Mesendoderm (in vitro differentiated cells): ENCODE measurements around the gene UBAC2.

Experiments used
- DNase-seq: peaks from one replicate; pipeline ENCODE4 v3.0.0; 2013
- H2AK5ac ChIP-seq: 2 replicates; pipeline ENCODE4 v1.6.1; 2013; ENCODE audit warnings: low read length, inconsistent platforms
- H2BK120ac ChIP-seq: 2 replicates; pipeline ENCODE4 v1.6.1; 2013; ENCODE audit warnings: low read depth, mild to moderate bottlenecking, low read length, moderate library complexity, mixed read lengths
- H2BK15ac ChIP-seq: replicated peaks from 2 replicates; pipeline ENCODE4 v1.6.1; 2013; ENCODE audit warnings: low read depth, mild to moderate bottlenecking, moderate library complexity
- H2BK5ac ChIP-seq: 2 replicates; pipeline ENCODE4 v1.6.1; 2013; ENCODE audit warnings: low read length, inconsistent platforms
- H3K18ac ChIP-seq: 2 replicates; pipeline ENCODE4 v1.6.1; 2013; ENCODE audit warnings: mild to moderate bottlenecking, low read length, mixed read lengths
- H3K23ac ChIP-seq: one replicate; pipeline ENCODE4 v1.6.1; 2013; ENCODE audit warnings: low read length
- H3K27ac ChIP-seq: 2 replicates; pipeline ENCODE4 v1.5.1; 2013; ENCODE audit warnings: low read depth, mild to moderate bottlenecking, inconsistent platforms, low read length, moderate library complexity
- H3K27me3 ChIP-seq: 2 replicates; pipeline ENCODE4 v1.6.1; 2013; ENCODE audit warnings: low read length, control low read depth, mild to moderate bottlenecking, inconsistent platforms; ENCODE audit not compliant: insufficient read depth, poor library complexity
- H3K36me3 ChIP-seq: 2 replicates; pipeline ENCODE4 v1.6.1; 2013; ENCODE audit warnings: low read length, inconsistent platforms; ENCODE audit not compliant: control insufficient read depth, insufficient read depth
- H3K4ac ChIP-seq: one replicate; pipeline ENCODE4 v1.6.1; 2013; ENCODE audit warnings: low read depth, mild to moderate bottlenecking, low read length, moderate library complexity
- H3K4me1 ChIP-seq: 2 replicates; pipeline ENCODE4 v1.6.1; 2013; ENCODE audit warnings: low read depth, low read length, inconsistent platforms; ENCODE audit not compliant: control insufficient read depth
- H3K4me2 ChIP-seq: 2 replicates; pipeline ENCODE4 v1.6.1; 2013; ENCODE audit warnings: low read length
- H3K4me3 ChIP-seq: 2 replicates; pipeline ENCODE4 v1.5.1; 2013; ENCODE audit warnings: mild to moderate bottlenecking, low read length
- H3K56ac ChIP-seq: one replicate; pipeline ENCODE4 v1.6.1; 2013; ENCODE audit warnings: low read length
- H3K79me1 ChIP-seq: 2 replicates; pipeline ENCODE4 v1.6.1; 2013; ENCODE audit warnings: low read length, inconsistent platforms
- H3K79me2 ChIP-seq: 2 replicates; pipeline ENCODE4 v1.6.1; 2013; ENCODE audit warnings: mild to moderate bottlenecking, low read length; ENCODE audit not compliant: control insufficient read depth, insufficient read depth
- H3K9ac ChIP-seq: 2 replicates; pipeline ENCODE4 v1.6.1; 2013; ENCODE audit warnings: low read length, inconsistent platforms
- H4K5ac ChIP-seq: one replicate; pipeline ENCODE4 v1.6.1; 2013; ENCODE audit warnings: low read length
- H4K8ac ChIP-seq: one replicate; pipeline ENCODE4 v1.6.1; 2013; ENCODE audit warnings: low read depth, mild to moderate bottlenecking, control low read depth, low read length, moderate library complexity
- WGBS: extraction: QIAGEN DNeasy Blood & Tissue Kit; methylation state at CpG from one replicate; pipeline ENCODE4 v1.1.7; 2013; ENCODE audit warnings: low lambda C conversion rate, missing lambda C conversion rate; ENCODE audit not compliant: insufficient coverage; ENCODE audit errors: extremely low coverage; 5-methylcytosine and 5-hydroxymethylcytosine counted together

Gene UBAC2

DNA sequence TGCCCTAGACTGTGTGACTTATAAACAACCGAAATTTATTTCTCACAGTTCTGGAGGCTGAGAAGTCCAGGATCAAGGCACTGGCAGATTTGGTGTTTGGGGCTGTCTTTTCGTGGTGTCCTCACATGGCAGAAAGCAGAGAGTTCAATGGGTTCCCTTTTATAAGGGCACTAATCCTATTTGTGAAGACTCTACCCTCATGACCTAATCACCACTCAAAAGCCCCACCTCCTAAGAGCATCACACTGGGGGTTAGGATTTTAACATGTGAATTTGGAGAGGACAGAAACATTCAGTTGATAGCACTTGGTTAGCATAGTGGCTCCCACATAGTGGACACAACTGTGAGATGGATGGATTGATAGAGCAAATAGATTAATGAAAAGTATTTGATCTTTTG lies 79.0 kb downstream of the UBAC2 start:
- no peak overlapping the region for H2BK5ac ChIP-seq

DNA sequence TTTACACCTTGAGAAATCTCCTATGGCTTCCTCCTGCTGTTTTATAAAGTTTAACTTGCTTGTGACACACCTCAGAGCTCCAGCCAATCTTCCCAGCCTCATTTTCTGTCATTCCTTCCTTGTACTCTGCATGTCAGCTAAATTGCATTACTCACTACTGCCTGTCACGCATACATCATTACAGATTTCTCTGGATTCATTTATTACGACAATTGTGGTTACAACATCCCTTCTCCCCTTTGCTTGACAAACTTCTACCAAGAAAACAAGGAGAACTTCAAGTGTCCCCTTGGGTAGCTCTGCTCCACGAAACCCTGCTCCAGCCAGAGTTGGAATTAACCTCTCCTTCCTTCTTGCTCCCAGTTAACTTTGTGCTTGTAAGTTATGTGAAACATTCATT lies 79.5 kb downstream of the UBAC2 start:
- H4K8ac ChIP-seq = no peak overlapping the region
- no peaks in the 10 kb centered on the region for H3K79me2 ChIP-seq
- H3K56ac ChIP-seq = no peak overlapping the region
- H3K23ac ChIP-seq = no peak overlapping the region
- H3K79me1 ChIP-seq = peaks cover 3% of the 10 kb centered on the region
- H4K5ac ChIP-seq = no peak overlapping the region
- H3K9ac ChIP-seq = no peak overlapping the region
- WGBS = no CpG with 5 or more reads among the region's 3 CpGs
- H2BK5ac ChIP-seq = no peak overlapping the region
- H3K27ac ChIP-seq = no peak overlapping the region
- no peak overlapping the region for H3K18ac ChIP-seq
- H3K27me3 ChIP-seq = no peaks in the 10 kb centered on the region
- no peak overlapping the region for H3K4me2 ChIP-seq
- no peak overlapping the region for H2AK5ac ChIP-seq
- H3K4me1 ChIP-seq = no peaks in the 10 kb centered on the region
- no peak for DNase-seq
- no peak overlapping the region for H3K4me3 ChIP-seq
- no peak overlapping the region for H2BK120ac ChIP-seq
- no peak overlapping the region for H3K4ac ChIP-seq
- H3K36me3 ChIP-seq = no peaks in the 10 kb centered on the region
- H2BK15ac ChIP-seq = no peak overlapping the region

More for the DNA sequence above, 79.0 kb downstream of the UBAC2 start:
- no peak overlapping the region for H3K4ac ChIP-seq
- no peak overlapping the region for H2BK15ac ChIP-seq
- H3K9ac ChIP-seq = no peak overlapping the region
- H3K4me3 ChIP-seq = no peak overlapping the region
- H3K27me3 ChIP-seq = no peaks in the 10 kb centered on the region
- no CpG with 5 or more reads among the region's 2 CpGs for WGBS
- H3K4me2 ChIP-seq = no peak overlapping the region
- H3K18ac ChIP-seq = no peak overlapping the region
- DNase-seq = no peak
- H3K23ac ChIP-seq = no peak overlapping the region
- no peak overlapping the region for H3K27ac ChIP-seq
- no peak overlapping the region for H2AK5ac ChIP-seq
- H4K5ac ChIP-seq = no peak overlapping the region
- H3K56ac ChIP-seq = no peak overlapping the region
- no peak overlapping the region for H4K8ac ChIP-seq
- no peaks in the 10 kb centered on the region for H3K79me2 ChIP-seq
- H3K36me3 ChIP-seq = no peaks in the 10 kb centered on the region
- peaks cover 3% of the 10 kb centered on the region for H3K79me1 ChIP-seq
- H2BK120ac ChIP-seq = no peak overlapping the region
- no peaks in the 10 kb centered on the region for H3K4me1 ChIP-seq

DNA sequence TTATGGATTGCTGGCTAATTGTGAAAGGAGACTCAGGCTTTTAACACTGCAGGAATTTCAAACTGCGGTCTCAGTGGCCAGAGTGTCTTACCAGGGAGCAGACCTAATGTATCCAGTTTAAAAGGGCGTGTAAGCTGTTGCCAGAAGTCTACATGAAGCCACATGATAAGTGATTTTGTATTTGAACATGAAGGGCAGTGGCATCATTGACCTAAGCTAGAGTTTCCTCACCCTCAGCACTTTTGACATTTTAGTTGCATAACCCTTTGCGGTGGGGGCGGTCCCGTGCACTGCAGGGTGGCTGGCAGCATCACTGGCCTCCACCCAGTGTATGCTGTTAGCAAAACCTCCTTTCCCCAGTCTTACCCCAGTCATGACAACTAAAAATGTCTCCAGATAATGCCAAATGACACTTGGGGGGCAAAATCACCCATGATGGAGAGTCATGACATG lies 81.2 kb downstream of the UBAC2 start:
- Histone ChIP-seq H3K56ac (no peak overlapping the region), H3K79me1 (peaks cover 6% of the 10 kb centered on the region), H4K8ac (no peak overlapping the region), H2AK5ac (no peak overlapping the region), H2BK120ac (no peak overlapping the region), H3K4me2 (no peak overlapping the region), H3K27me3 (no peaks in the 10 kb centered on the region), H3K36me3 (no peaks in the 10 kb centered on the region), H3K79me2 (no peaks in the 10 kb centered on the region), H2BK15ac (no peak overlapping the region), H3K9ac (no peak overlapping the region), H3K27ac (no peak overlapping the region), H3K4me3 (no peak overlapping the region), H4K5ac (no peak overlapping the region), H3K4me1 (no peaks in the 10 kb centered on the region), H2BK5ac (no peak overlapping the region), H3K18ac (no peak overlapping the region), H3K4ac (no peak overlapping the region), H3K23ac (no peak overlapping the region)
- WGBS = no CpG with 5 or more reads among the region's 5 CpGs
- no peak for DNase-seq

DNA sequence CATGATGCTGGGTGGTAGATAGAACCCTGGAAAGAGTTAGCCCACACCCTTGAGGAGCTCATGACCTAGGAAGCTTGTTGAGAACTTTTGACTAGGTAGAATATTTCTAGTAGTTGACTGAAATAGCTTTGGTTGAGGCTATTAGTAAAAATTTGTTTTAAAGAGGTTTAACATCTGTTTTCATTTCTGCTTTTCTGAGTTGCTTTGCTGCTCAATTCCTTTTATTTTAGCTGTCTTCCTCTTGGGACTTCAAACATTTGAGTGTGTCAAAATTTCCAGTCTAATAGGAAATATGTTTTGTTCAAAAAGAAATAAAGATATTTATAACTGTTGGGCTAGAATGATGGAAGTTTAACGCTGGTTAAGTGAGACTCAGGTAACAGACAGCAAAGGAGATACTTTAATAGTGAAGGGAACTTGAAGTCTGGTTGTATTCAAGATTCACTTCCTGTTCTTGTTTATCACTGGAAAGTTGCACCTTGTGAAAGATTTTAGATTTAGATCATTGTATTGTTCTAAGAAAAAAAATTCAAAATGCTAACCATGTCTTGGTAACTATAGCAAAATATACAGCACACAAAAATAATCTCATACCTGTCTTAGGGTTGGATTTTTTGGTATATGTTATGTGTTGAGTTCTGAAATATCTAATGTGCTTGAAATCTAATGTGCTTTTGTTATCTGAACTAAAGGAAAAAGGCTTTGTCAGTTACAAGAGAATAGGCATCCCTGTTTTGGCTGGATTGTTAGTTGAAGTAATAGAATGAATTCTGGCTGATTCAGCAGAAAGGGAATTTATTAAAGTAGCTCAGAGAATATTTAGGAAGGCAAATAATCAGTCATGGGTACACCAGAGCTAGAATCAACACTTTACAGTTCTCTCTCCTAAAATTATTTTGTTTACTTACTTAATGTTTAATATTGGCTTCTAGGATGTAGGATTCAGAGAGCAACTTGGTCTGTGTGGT lies 81.9 kb downstream of the UBAC2 start:
- H2BK15ac ChIP-seq = no peak overlapping the region
- peaks cover 6% of the 10 kb centered on the region for H3K79me1 ChIP-seq
- H3K4me3 ChIP-seq = no peak overlapping the region
- no peak overlapping the region for H4K8ac ChIP-seq
- WGBS = no CpG with 5 or more reads among the region's 1 CpG
- no peaks in the 10 kb centered on the region for H3K79me2 ChIP-seq
- no peak for DNase-seq
- H3K36me3 ChIP-seq = no peaks in the 10 kb centered on the region
- no peak overlapping the region for H4K5ac ChIP-seq
- no peaks in the 10 kb centered on the region for H3K4me1 ChIP-seq
- H3K56ac ChIP-seq = no peak overlapping the region
- H3K27me3 ChIP-seq = no peaks in the 10 kb centered on the region
- H2BK120ac ChIP-seq = no peak overlapping the region
- H2BK5ac ChIP-seq = no peak overlapping the region
- no peak overlapping the region for H3K23ac ChIP-seq
- no peak overlapping the region for H3K9ac ChIP-seq
- no peak overlapping the region for H3K27ac ChIP-seq
- no peak overlapping the region for H3K18ac ChIP-seq
- H3K4me2 ChIP-seq = no peak overlapping the region
- no peak overlapping the region for H2AK5ac ChIP-seq
- no peak overlapping the region for H3K4ac ChIP-seq

- WGBS = no CpG with 5 or more reads among the region's 10 CpGs
- Histone ChIP-seq H3K18ac (no peak overlapping the region), H3K79me2 (no peaks in the 10 kb centered on the region), H2BK15ac (no peak overlapping the region), H2BK120ac (no peak overlapping the region), H3K36me3 (no peaks in the 10 kb centered on the region), H3K27me3 (no peaks in the 10 kb centered on the region), H2AK5ac (no peak overlapping the region), H3K4me3 (no peak overlapping the region), H3K79me1 (peaks cover 6% of the 10 kb centered on the region), H3K4ac (no peak overlapping the region), H3K56ac (no peak overlapping the region), H3K23ac (no peak overlapping the region), H3K4me2 (no peak overlapping the region), H3K4me1 (no peaks in the 10 kb centered on the region), H4K5ac (no peak overlapping the region), H3K9ac (no peak overlapping the region), H3K27ac (no peak overlapping the region), H2BK5ac (no peak overlapping the region), H4K8ac (no peak overlapping the region)
- DNase-seq = no peak
These were observed 85.0 kb downstream of the UBAC2 start for GRCh38 chr13:99285432-99286182.
